Measurements from ENCODE around the gene FHOD3.
"Not testable (repeated sequence)": the region's sequence is repeated elsewhere in the genome, so short reads cannot be mapped to it uniquely, and the experiment has no call there.

FHOD3 gene

DNA sequence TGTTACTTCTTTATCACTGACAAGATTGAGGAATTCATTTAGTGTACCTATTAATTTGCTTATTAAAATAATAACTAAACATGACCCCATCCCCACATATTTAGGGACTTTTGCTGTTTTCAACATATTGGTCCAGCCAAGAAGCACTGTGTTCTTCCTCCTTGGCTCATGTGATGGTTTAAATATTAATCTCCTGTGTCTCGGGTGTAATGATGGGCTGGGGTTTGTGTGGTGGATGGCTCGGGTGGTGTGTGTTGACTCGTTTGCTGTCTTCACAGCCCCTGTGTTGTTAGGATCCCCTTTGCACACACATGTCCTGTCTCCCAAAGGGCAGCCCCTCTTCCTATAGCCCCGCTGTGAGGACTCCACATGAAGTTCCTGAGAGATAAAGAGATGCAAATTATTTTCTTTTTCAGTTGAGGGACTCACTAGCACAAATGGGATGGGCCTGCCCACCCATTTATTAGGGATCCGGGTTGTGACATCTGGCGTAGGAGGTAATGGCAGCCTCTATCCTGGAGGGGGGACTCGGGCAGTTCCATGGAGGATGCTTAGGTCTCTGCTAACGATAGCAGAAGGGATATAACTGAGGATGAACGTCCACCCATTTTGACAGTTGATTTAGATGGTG is 53.4 kb downstream of the FHOD3 start:
- no peak for DNase-seq (ENCODE audit: low read depth)

DNA sequence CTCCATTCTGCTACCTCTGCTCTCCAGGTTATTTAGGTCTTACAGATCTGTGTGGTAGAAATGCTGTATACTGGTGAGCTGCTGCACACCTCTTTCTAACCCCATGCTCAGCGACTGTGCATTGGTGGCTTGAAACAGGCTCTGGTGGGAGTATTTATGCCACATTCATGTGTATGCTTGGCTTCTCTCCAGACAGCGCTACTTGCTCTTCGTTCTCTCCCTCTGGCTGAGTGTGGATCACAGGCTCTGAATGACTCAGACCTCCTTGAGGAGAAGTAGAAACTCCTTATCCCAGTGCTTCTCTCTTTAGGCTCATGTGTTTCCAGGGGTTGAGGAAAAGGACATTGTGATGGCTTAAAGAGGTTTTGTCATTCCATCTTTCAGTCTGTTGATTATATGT is 54.9 kb downstream of the FHOD3 start:
- no peak for DNase-seq (ENCODE audit: low read depth)

DNA sequence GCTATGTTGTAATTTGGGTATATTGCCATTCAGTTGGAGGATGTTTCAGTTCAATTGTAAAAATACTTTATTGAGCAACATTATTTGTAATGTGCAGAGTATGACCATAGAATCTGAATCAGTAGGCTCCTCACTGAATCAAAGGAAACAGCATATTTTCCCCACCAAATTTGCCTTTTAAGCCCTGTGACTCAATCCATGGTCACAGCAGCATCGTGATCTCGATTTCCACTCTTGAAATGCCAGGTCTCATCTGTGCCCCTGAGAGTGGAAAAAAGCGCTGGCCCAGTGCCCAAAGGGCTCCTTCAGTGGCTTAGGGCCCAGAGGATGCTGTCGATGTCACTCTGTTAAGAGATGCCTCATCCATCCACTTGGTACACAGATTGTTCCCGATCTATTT is 57.5 kb downstream of the FHOD3 start:
- no peak for DNase-seq (ENCODE audit: low read depth)

GRCh38 chr18:36355511-36355910 is 58.0 kb downstream of the FHOD3 start:
- no peak for DNase-seq (ENCODE audit: low read depth)

DNA sequence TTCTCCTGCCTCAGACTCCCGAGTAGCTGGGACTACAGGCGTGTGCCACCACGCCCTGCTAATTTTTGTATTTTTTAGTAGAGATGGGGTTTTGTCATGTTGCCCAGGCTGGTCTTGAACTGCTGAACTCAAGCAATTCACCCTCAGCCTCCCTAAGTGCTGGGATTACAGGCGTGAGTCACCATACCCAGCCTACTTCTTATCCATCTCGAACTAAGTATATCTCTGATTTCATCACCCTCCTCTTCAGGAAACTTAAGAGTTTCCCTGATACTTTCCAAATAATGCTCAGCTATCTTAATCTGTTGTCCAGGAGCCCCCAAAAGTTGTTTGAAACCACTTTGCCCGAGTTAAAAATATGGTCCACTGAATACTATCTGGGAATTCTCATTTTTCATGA is 59.2 kb downstream of the FHOD3 start:
- DNase-seq (ENCODE audit: low read depth) = not testable (repeated sequence)

DNA sequence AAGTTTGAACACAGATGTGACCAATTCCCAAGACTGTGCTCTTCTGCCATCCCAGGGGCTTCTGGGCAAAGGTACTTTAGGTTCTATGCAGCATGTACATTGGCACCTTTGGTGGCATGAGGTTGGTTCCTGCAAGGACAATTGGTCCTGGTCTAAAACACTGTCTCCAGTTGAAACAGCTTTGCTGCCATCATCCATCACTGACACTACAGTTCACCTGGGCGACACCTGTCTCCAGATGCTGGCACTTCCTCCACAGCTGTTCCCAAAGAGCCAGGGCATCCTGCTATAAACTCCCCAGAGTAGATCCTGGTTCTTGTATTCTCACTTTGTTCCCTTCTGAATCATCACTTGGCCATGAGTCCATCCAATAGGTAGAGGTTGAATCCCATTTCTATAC is 60.6 kb downstream of the FHOD3 start:
- DNase-seq (ENCODE audit: low read depth) = no peak

DNA sequence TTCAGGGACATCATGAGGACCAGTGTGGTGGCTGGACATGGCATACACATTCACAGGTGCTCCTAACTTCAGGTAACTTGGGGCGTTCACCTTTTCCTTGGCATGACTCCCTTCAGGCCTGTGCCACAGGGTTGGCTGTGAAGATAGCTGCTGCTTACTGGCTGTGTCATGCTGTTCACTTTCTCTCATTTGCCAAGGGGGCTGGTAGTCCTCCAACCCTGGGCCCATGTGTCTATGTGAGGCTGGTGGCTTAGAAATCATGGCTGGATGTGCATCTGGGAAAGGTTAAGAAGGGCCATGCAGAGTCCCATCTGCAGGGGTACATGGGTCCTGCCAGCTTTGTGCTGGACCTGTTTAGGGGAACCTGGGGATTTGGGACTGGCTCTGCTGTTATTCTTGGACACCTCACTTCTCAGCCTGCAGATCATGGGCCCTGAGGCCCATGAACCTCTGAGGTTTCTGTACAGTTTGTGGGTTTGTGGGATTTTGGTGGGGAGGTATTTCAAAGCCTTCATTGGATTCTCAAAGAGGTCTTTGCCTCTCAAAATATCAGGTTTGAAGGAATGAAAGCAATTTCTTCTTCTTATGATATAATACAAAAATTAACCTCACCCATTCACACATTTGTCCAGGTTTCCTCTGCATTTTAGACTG is 62.9 kb downstream of the FHOD3 start:
- no peak for DNase-seq (ENCODE audit: low read depth)

DNA sequence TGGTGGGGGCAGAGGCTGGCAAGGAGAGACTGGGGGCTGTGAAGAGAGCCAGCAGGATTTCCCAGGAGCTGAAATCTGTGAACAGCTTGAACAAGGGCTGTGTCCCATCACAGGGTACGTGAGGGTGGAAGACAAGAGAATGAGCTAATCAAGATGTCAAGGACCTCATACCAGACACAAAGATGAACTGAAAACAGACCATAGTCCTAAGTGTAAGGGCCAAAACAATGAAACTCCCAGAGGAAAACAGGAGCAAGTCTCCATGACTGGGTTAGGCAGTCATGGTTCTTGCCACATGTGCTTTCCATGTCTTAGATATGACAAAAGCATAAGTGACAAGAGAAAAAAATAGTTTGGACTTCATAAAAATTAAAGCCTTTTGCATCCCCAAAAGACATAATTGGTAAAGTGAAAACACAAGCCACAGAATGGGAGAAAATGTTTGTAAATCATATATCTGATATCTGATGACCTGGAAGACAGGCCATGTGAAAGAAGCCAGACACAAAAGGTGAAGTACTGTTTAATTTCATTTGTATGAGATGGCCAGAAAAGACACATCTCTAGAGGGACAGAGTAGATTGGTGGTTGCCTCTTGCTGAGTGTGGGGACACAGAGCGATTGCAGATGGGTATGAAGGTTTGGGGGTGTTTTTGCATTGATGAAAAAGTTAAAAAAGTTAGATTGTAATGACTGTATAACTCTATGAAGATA is 67.6 kb downstream of the FHOD3 start:
- no peak for DNase-seq (ENCODE audit: low read depth)

- DNase-seq (ENCODE audit: low read depth) = no peak
These were observed 68.6 kb downstream of the FHOD3 start for GRCh38 chr18:36365836-36366775.

GRCh38 chr18:36366994-36367839 is 69.7 kb downstream of the FHOD3 start:
- DNase-seq (ENCODE audit: low read depth) = no peak

DNA sequence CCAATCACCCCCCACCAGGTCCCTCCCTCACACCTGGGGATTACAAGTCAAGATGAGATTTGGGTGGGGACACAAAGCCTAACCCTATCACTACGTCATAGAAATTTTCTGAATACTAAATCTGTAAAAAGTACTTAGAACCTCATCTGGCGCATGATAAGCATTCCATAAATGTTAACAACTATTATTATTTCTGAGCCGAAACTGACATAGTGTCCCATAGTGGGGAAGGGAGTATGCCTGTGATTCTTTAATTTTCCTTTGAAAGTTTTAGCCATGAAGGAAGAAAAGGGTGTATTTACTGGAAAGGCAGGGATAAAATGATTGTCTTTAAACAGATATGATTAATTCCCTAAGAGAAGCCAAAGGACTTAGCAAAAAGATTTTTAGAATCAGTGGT is 71.4 kb downstream of the FHOD3 start:
- no peak for DNase-seq (ENCODE audit: low read depth)

- no peak for DNase-seq (ENCODE audit: low read depth)
These were observed 75.4 kb downstream of the FHOD3 start for GRCh38 chr18:36372903-36373311.

DNA sequence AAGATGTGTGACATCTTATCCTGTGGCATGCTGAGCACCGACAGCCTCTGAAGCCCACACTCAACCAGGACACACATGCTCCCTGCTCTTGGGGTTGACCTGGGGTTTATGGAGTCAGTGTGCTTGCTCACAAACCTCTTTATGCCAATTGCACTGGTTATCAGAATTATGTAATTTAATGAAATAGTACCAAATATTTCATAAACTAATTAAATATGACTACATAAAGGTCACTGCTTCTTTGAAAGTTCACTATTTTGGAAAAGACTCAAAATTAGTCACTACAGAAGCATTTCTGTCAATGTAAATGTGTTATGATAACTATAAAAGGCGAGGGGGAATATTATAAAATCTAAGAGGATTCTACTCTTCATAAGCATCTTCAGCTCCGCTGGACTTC is 76.7 kb downstream of the FHOD3 start:
- no peak for DNase-seq (ENCODE audit: low read depth)

DNA sequence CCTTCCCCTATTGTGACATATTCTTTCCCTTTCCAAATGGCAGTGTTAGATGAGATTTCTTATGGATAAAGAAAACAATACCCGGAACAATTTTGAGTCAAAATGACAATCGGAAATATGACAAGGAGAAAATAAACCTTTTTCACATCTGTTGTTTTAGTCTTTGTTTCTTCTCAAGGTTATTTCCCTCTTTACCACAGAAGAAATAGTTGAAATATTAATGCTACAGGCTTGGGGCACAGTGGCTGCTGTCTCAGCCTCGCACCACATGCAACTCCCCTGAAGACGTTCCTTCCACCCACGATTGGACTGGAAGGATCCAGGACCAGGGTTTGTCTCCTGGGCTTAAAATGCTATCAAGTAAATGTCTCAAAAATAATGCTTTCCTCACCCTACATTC is 77.6 kb downstream of the FHOD3 start:
- no peak for DNase-seq (ENCODE audit: low read depth)

DNA sequence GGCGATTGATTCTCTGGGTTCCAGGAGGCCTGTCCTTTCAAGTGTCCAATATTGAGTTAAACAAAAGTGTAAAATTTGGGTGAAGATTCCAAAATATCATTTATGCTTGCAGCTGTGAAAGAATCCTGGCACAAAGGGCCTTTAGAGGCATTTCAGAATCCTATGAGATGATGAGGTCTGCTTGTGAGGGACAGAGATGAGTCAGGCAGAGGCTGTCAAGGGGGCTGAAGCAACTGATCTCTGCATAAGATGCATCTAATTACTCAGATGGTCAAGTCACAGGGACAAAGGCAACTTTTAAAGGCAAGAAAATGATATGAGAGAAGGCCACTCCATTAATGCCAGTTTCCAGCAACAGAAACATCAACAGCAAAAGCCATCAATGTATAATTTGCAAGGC is 78.8 kb downstream of the FHOD3 start:
- no peak for DNase-seq (ENCODE audit: low read depth)

DNA sequence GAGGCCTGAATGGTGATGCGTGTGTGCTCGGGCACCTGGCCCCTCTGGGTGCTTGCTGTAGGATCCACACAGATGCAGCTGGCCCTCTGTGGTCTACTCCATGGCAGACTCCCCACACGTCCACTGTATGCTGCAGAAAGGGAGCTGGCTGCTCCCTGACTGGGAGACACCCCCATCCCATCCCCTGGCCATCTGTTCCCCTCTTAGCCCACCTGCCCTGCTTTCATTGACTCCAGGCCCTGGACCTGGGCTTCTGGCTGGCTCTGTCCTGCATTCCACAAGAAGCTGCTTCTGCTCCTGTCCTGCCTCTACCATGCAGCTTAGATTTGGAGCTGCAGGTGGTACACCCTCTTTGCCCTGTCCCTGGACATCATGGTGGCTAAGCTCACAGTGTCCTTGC is 80.1 kb downstream of the FHOD3 start:
- DNase-seq (ENCODE audit: low read depth) = no peak

- DNase-seq (ENCODE audit: low read depth) = no peak
These were observed 80.7 kb downstream of the FHOD3 start for GRCh38 chr18:36378205-36378604.

DNA sequence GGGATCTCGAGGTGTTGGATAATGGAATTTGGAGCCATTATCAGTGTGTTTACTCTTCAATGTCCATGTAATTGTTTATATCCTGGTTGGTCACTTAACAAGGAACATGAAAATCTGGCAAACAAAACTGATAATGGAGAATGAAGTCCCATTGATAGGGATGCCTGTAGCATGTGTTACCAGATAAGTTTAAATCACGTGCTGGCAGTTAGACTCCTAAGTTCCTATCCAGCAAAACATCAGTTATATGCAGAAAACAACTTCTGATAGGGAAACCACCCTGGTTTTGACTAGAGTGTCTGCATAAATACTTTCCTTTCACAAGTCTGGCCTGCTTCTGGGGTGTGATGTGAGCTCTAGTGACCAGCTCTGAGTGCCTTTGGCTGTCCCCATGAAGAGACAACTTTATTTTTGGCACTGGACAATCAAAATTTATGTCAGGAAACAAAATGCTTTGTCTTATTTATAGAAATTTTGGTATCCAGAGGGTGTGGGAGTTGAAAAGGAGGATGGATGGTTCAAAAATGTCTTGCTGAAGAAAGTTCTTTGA is 82.0 kb downstream of the FHOD3 start:
- DNase-seq (ENCODE audit: low read depth) = no peak

DNA sequence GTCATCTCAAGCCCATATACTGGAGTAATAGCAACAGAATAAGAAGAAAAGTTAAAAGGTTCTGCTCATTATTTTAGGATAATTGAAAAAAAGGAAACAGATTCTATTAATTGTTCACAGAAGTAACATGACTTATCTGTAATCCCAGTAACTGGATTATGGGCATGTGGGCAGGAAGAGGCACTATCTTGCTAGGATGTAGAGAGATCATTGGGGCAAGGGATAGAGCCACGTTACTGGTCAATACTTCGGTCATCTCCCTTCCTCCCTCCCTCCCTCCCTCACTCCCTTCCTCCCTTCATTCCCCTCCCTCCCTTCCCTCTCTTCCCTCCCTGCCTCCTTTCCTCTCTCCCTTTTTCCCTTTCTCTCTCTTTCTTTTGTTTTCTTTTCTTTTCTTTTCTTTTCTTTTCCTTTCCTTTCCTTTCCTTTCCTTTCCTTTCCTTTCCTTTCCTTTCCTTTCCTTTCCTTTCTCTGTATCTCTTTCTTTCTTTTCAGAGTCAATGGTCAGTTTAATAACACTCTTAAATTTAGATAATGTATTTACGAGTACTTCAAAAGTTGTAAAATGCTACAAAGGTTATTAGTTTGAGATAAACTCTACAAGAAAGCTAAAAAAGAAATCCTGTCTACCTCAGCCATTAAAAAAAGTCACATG is 82.8 kb downstream of the FHOD3 start:
- no peak for DNase-seq (ENCODE audit: low read depth)

DNA sequence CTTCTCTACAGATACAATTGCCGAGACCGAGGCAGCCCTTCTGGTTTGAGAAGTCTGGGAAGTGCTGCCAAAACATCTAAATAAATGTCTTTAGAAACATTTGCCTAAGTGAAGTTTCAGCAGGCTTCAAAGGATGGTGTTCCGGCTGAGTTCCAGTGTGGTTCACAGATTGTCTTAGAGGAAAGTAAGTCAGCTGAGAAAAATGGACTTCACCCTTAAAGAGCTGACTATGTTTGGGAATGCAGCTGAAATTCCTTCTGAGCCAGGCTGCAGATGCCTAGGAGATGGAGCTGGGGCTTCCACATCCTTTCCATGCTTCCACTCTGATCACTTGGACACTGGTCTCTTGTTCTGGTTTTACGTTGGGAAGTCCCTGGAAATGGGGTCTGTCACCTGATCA is 83.6 kb downstream of the FHOD3 start:
- no peak for DNase-seq (ENCODE audit: low read depth)

DNA sequence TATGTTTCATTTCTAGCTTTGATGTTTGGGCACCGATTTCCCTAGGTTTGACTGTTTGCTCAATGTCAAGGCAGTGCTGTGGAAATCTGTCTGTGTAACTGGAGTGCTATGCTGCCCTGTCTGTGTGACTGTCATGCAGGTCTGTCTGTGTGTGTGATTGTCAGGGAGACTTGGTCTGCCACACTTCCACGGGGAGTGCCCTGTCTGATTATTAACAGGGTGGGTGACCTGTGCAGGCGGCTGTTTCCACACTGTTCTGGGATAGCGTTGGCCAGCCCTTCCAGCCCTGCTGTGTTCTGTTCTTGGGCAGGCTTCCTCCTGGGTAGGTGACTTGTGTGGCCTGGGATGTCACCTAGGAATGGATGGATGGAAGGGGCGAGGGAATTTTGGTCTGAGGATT is 85.3 kb downstream of the FHOD3 start:
- DNase-seq (ENCODE audit: low read depth) = no peak
